CD4-positive, alpha-beta T cell treated with Interleukin-15 for 4 hours (primary cell): Measurements from ENCODE around the gene AP3M1.
"Not testable (repeated sequence)": the region's sequence is repeated elsewhere in the genome, so short reads cannot be mapped to it uniquely, and the experiment has no call there.

Source experiments
- DNase-seq: peaks from one replicate; pipeline ENCODE4 v3.0.0-alpha.2; 2020; ENCODE audit warnings: low spot score

Gene AP3M1

GRCh38 chr10:74150204-74150989 is at the start of gene AP3M1:
TSS of gene AP3M1 (minus strand) at chr10:74150828. CDS start at chr10:74138379, 12,449 bp downstream.
- no peak for DNase-seq

DNA sequence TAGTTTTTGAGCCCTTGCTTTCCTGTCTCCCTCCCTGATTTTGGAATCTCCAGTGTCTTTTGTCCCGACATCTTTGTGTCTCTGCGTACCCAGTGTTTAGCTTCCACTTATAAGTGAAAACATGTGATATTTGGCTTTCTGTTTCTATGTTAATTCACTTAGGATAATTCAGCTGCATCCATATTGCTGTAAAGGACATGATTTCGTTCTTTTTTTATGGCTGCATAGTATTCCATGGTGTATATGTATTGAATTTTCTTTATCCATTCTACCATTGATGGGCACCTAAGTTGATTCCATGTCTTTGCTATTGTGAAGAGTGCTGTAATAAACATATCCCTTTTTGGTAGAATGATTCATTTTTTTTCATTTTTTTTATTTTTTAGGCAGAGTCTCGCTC is 48.7 kb upstream of the AP3M1 start:
- DNase-seq = no peak

GRCh38 chr10:74194999-74195398 is 44.4 kb upstream of the AP3M1 start:
- no peak for DNase-seq

GRCh38 chr10:74194545-74194944 is 43.9 kb upstream of the AP3M1 start:
- DNase-seq = peak; percentile 19

DNA sequence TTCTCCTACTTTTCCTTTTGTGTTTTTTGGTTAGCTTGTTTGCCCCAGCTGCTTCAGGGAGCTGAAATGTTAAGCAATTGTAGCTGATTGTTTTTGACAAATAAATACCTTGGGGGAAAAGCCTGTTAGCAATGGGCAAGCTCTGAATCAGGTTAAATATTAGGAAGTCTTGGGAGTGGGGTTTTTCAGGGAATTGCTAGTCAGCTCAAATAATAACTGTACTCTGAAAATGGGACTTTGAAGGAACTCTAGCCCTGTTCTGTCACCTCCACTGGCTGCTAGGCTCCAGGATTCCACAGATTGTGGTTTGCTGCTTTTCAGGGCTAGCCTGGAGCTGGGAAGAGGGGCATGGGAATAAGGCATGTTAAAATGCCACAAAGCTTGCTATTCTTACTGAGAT is 39.9 kb upstream of the AP3M1 start:
- DNase-seq = no peak

GRCh38 chr10:74189999-74190421 is 39.4 kb upstream of the AP3M1 start:
- peak; percentile 28 for DNase-seq

DNA sequence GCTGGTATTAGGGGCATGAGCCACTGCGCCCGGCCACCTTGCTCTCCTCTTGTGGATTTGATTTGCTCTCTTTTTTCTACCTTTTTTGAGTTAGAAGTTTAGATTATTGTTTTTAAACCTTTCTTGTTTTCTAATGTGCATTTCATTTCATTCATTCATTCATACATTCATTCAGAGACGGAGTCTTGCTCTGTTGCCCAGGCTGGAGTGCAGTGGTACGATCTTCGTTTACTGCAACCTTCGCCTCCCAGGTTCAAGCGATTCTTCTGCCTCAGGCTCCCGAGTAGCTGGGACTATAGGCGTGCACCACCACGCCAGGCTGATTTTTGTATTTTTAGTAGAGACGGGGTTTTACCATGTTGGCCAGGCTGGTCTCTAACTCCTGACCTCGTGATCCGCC is 38.0 kb upstream of the AP3M1 start:
- DNase-seq = not testable (repeated sequence)

- DNase-seq = no peak
Observed at GRCh38 chr10:74187237-74187636, 36.6 kb upstream of the AP3M1 start.

GRCh38 chr10:74186678-74187077 is 36.0 kb upstream of the AP3M1 start:
- DNase-seq = no peak

DNA sequence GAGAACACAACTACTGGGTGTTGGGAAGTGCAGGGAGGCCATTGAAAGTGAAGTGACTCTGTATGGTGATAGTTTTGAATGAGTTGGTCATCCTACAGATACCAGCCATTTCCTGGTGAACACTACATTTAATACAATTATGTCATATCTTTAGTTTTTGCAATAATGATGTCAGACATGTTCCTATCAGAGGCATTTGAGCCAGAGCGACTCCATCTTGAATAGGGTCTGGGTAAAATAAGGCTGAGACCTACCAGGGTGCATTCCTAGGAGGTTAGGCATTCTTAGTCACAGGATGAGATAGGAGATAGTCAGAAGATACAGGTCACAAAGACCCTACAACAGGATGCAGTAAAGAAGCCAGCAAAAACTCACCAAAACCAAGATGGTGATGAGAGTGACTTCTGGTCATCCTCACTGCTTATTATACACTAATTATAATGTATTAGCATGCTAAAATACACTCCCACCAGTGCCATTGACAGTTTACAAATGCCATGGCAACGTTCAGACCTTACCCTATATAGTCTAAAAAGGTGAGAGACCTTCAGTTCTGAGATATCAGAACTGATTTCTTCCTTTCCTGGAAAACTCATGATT is 28.6 kb upstream of the AP3M1 start:
- peak; percentile 30 for DNase-seq

DNA sequence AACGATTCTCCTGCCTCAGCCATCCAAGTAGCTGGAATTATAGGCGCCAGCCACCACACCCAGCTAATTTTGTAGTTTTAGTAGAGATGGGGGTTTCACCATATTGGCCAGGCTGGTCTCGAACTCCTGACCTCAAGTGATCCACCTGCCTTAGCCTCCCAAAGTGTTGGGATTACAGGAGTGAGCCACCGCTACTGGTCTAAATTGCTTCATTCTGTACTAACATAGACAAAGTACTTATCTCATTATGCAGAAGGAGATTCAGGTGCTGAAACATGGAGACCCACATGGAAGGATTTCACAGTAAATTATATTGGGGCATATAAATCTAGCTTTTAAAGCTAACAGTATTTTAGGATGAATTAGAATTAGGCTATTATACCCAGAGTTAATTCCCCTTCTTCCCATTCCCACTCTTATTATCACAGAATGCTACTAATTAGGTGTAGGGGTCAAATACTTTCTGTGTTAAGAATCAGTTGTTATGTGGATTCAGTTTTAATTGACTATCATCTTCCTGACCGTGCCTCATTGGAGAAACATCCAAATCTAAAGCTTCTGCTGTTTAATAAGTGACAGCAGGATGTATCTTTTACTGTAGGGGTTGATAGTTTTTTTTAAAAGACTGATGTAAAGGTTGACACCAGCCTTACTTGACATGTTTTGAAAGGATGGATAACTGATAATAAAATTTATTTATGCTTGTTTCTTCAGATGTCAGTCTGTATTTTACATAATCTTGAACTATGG is 27.6 kb upstream of the AP3M1 start:
- DNase-seq = no peak

DNA sequence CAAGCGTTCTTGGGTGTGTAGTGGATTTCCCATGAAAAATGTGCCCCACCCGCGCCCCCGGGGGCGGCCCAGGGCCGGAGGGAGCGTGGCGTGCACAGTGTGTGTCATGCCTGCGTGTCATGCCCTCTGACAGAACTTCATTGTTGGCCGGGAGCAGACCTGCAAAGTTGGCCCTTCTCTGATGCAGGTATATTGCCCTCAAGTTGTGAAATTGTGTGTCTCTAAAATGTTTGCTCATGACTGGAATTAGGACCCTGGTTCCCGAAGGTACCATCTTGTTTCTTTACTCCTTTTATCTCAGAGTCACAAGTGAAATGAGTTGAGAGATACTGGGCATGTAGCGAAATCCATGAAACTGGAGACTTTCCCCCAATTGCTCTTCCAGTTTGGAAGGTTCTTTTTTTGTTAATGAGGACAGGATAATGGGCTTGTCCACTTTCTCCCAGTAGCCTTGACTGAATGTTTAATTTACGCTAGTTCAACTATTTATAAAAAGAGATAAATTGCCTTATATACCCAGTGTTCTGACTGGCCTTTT is 26.6 kb upstream of the AP3M1 start:
- DNase-seq = peak; percentile 33

DNA sequence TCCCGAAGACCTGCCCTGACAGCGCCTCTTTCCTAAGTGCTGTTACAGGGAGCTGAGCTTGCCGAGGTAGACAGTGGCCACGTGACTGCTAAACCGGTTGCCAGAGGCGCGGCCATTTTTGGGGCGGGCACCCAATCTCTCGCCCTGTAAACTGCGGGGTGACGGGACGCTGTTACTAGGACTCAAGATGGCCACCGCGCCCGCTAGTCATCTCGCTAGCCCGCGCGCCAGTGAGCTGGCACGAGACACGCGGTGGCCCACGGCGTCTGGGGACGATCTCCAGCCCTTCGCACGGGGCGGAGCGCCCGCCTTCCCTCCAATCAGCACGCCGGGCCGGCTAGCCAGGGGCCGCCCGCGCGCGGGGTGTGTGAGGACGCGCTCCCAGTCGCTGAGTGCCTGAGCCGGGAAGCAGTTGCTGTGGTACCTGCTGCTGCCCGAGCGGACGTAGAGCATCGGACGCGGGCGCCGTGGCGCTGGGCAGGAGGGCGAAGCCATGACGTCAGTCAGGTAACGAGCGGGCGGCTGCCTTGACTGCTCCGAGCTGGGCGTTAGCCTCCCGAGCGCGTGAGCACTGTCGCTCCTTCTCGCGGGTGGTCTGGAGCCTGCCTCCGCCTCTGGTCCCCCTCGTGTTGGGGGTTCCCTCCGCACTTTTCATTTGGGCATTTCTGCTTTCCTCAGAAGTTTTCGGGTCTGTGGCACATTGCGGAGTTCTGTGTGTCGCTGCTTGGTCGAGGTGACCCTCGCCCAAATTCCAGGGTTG is 25.9 kb upstream of the AP3M1 start:
- peak; percentile 95 for DNase-seq

GRCh38 chr10:74175510-74176379 is 25.1 kb upstream of the AP3M1 start:
- DNase-seq = no peak

DNA sequence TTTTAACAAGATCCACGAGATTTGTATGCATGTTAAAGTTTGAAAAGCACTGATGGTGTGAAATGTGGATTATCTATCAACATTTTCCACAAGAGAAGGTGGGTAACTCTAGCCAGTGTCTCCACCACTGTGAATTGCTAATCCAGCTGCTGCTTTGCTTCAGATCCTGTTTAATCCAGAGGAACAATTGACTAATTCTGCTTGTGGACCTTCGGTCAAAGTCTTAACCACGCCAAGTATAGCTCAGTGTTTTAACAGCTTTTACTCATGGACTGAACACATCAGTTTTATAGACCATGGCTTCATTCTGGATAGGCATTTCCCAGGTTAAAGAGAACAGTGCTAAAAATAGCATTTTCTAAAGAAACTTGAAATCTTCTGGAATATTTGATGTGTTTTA is 23.9 kb upstream of the AP3M1 start:
- no peak for DNase-seq

DNA sequence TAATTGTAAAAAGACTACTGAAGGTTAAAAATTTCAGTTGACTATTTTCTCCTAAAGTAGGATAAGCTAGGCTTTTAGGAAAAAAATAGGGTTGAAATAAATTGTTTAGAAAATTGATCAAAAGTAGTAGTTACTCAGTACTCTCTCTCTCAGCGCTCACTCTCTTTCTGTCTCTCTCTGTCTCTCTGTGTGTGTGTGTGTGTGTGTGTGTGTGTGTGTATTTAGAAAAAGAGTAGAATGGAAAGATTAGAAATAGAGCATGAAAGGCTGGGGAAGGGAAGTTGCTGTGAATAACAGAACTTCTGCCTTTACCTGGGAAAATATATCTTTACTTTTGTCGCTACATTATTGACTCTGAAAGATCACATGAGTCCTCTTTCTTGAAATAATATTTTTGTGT is 21.0 kb upstream of the AP3M1 start:
- DNase-seq = no peak

DNA sequence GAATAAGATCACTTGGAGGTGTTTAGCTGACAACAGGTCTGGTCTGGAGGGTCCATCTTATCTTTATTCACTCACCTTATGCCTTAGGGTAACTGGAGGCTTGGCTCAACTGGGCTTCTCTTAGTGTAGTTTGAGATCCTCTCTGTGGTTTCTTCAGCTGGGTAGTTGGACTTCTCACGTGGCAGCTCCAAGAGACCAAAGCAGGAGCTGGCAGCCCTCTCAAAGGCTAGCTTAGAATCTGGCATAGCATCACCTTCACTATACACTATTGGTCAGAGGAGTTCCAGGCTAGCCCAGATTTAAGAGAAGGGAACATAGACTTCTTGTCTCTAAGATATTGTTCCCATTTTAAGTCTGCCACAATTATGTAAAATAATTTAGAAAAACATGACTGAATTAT is 16.8 kb upstream of the AP3M1 start:
- no peak for DNase-seq

- no peak for DNase-seq
Observed at GRCh38 chr10:74165530-74165901, 14.9 kb upstream of the AP3M1 start.

GRCh38 chr10:74164716-74165529 is 14.3 kb upstream of the AP3M1 start:
- no peak for DNase-seq
